Myocyte (in vitro differentiated cells): ENCODE measurements around the gene RADX. TPM values are rescaled to one million over a fixed set of nuclear protein-coding genes. Genes with fewer than 3 reads are reported as not detected.
A peak's percentile ranks its signal among the peaks of the same experiment; 100 is the strongest.
"Not testable (repeated sequence)": the region's sequence is repeated elsewhere in the genome, so short reads cannot be mapped to it uniquely, and the experiment has no call there.

Experiments
- DNase-seq: peaks from one replicate; pipeline ENCODE4 v3.0.0-alpha.2; 2012; ENCODE audit warnings: low read depth
- polyA plus RNA-seq: library from polyadenylated mRNA; unstranded; fragments of >200 nt; gene quantifications from one replicate; pipeline ENCODE4 v1.2.1, GENCODE V29; 2012; ENCODE audit warnings: missing spikeins
- total RNA-seq: library from RNA; depleted of rRNA; stranded (reverse); fragments of >200 nt; gene quantifications from 2 replicates; pipeline ENCODE4 v1.2.3, GENCODE V29; 2014

RADX gene
- 0.75 and 0.83 TPM in 2 replicates for total RNA-seq
- polyA plus RNA-seq = 0.34 TPM

- DNase-seq = peak; percentile 71
These were observed at the start of gene RADX for GRCh38 chrX:106611679-106612392. RADX (plus strand) TSS chrX:106611978; CDS start chrX:106612081, 103 bp downstream.

- DNase-seq = no peak
These were observed 46.8 kb upstream of the RADX start for GRCh38 chrX:106564986-106565385.

DNA sequence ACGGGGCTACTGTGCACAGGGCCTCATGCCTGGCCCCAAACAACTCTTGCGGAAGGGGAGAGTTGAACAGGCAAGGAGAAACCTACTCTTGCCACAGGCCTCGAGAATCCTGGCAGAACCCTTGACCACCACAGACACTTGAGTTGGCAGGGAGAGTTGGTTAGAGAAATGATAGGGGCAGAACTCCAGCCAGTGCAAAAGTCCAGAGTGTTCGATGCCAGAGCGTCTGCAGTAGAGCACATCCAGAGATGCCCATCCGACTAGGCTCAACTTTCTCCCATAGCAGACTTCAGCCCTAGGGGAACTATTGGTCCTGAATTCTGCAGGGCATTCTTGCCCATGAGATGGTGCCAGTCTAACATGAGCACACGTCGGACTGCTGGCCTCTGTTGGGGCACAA is 45.4 kb upstream of the RADX start:
- DNase-seq = no peak

DNA sequence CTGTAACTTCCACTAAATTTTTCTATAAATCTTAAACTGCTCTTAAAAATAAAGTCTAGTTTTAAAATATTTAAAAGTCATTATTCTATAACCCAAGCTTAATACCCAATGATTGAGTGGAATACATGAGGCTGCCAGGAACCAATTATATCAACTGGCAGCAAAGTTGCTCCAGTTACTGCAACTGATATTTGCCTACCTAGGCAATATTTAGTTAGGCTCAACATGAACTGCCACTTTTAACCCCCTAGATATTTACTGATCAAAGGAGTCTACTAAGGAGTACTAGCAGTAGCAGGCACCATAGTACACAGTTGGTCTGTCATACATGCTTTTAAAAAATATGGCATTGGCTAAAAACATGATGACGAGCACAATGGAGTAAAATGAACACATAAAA is 29.9 kb upstream of the RADX start:
- DNase-seq = no peak

GRCh38 chrX:106585478-106585877 is 26.3 kb upstream of the RADX start:
- DNase-seq = no peak

GRCh38 chrX:106588801-106589200 is 23.0 kb upstream of the RADX start:
- no peak for DNase-seq

GRCh38 chrX:106599411-106599810 is 12.4 kb upstream of the RADX start:
- DNase-seq = no peak

- DNase-seq = no peak
These were observed 5.2 kb upstream of the RADX start for GRCh38 chrX:106606571-106606970.

DNA sequence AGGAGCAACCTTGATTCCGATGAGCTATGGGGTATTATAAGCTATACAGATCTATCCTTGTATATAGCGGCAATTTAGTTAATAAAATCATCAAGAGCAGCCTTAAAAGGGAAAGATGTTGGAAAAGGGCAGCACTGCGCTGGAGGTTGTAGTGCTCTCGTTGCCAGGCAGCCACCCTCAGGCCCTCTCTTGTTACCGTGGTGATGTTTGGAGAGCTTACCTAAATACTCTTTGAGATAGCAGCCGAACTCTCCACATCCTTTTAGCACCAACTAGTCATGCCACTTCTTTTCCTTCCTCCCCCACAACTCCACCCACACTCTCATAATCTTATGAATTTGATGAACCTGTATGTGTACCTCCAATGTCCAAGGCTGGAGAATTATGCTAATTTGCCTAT is 3.8 kb upstream of the RADX start:
- no peak for DNase-seq

DNA sequence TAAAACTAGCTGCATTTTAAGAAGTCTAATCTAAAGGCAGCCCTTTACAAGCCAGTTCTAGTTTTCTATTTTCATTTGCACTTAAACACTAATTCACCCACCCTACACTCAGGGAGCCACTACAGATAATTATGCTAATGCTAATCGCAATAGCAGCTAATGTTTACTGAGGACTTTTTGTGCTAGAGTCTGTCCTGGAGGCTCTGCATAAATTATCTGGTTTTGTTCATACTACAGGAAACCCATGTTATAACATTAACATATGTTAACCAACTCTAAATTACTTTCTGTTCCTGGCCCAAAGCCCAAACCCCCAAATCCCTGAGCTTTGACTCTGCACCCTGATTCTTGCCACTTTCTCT is 480 bp upstream of the RADX start:
- no peak for DNase-seq

GRCh38 chrX:106612393-106612763 is 600 bp downstream of the RADX start:
- peak; percentile 0 for DNase-seq

DNA sequence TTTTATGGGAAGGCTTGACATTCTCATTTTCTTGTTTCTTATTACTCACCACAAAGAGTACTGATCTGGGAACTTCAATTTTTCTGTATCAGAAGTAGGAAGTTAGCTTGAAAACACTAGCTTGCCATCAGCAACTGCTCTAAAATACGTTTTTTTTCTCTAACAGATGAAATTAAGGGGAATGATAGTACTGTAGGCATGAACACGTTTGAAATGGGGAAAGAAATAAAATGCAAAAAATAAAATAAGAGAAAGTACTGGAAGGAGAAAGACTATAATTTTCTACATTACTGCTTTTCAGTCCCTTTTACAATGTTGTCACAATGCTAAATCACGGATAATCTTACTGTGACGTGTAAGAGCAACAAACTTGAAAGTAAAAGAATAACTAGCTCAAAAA is 1.5 kb downstream of the RADX start:
- DNase-seq = no peak

DNA sequence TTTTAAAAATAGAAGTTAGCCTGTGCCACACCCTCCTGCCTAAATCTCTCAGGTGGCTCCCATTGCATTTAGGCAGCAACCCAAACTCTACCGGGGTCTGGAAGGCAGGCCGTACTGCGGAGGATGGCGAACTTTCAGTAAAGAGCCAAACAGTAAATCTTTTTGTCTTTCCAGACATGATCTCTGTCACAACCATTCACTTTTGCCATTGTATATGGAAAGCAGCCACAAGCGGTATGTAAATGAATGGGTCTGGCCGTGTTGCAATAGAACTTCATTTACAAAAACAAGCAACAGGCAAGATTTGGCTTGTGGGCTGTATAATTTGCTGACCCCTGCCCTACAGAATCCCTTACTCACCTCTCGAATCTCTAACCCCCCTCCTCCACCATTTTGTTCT is 3.3 kb downstream of the RADX start:
- no peak for DNase-seq

DNA sequence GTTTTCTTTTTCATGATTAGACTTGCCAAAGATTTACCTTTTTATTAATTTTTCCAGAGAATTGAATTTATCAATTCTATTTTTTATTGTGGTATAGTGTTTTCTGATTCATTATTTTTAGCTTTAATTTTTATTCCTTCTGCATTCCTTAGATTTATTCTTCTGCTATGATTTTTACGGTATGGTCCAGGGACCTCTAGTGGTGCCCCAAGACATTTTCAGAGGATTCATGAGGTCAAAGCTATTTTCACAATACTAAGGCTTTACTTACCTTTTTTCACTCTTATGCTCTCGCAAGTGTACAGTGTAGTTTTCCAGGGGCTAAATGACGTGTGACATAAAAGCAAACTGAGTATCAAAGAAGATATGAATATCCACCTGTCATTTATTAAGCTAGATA is 8.0 kb downstream of the RADX start:
- DNase-seq = peak; percentile 3

DNA sequence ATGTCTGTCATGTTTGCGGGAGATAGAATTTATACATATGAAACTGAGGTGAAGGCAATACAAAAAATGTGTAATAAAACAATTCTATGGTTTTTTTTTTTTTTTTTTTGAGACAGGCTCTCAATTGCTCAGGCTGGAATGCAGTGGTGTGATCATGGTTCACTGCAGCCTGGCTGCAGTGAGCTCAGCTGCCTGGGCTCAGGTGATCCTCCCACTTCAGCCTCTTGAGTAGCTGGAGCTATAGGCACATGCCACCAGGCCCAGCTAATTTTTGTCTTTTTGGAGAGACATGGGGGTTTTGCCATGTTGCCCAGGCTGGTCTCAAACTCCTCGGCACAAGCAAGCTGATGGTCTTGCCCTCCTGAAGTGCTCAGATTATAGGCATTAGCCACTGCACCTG is 10.1 kb downstream of the RADX start:
- DNase-seq = no peak

DNA sequence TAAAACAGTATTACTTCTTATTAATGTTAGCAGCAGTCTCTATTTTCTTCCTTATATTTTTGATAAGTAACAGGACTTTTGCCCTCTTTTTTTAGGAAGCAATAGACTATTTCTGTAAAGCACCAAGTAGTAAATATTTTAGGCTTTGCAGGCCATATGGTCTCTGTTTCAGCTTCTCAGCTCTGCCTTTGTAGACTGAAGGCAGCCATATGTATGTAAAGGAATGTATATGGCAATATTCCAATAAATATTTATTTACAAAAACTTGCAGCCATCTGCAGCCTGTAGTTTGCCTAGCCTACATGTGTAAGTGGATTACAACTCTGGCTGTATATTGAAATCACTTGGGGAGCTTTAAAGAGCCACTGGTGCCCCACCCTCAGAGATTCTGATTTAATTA is 15.0 kb downstream of the RADX start:
- no peak for DNase-seq

DNA sequence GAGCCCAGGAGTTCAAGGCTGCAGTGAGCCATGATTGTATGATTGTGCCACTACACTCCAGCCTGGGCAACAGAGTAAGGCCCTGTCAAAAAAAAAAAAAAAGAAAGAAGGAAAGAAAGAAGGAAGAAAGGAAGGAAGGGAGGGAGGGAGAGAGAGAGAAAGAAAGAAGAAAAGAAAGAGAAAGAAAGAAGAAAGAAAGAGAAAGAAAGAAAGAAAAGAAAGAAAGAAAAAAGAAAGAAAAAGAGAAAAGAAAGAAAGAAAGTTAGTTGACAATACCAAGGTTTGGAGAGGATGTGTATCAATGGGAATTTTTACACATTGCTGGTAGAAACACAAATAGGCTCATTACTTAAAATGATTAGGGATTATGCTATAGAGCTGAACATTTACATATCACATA is 19.8 kb downstream of the RADX start:
- DNase-seq = no peak

DNA sequence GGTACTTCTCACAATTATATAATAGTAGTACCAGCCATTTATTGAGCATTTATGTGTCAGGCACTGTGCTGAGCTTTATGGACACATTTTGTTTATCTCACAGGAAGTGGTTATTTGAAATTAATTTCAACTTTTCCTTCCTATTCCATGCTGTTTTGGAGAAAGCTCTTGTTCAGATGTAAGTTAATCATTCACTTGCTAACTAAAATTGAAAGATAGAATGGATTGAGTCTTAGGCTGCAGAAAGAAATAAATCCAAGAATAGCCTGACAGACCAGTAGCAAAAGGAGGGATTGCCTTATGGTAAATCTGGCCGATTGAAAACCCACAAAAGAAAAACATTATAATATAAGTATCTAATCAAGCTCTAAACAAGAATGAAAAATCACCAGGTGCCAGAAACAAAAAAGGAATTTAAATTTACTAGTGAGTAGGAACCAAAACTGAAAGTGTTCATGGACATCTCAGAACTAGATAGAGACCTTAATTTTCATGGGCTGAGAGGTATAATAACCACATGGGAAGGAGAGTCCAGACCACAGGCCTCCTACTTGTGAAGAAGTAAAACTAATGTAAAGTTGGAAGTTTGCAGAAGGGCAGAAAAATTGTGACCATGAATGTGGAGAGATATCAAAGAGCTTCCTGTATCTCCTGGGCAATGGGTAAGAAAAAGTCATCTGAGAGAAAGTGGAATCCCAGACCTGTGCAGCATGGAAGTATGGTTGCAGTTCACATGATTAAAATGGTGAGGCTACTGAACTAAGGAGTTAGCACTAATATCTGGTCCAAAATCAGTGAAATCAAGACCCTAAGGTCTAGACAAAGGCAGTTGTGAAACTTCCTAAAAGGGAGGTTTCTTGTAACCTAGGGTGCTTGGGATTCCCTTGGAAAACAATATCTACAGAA is 38.0 kb downstream of the RADX start:
- no peak for DNase-seq

DNA sequence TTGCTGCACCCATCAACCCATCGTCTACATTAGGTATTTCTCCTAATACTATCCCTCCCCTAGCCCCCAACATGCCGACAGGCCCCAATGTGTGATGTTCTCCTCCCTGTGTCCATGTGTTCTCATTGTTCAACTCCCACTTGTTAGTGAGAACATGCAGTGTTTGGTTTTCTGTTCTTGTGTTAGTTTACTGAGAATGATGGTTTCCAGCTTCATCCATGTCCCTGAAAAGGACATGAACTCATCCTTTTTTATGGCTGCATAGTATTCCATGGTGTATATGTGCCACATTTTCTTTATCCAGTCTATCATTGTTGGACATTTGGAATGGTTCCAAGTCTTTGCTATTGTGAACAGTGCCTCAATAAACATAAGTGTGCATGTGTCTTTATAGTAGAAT is 41.8 kb downstream of the RADX start:
- DNase-seq = not testable (repeated sequence)

DNA sequence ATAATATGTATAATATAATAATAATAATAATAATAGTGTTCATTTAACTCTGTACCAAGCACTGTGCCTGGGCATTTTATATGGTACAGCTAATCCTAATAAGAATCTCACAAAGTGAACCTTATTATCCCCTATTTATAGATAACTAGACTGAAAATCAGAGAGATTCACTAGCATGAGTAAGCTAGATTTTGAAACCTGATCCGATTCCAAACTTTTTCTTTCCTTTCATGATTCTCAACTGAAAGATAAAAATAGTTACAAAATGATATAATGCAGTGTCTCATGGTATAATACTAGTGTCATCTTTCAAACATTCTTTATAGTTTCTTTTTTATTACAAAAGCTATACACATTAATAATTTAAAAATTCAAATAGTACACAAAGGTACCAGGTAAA is 58.9 kb downstream of the RADX start:
- peak; percentile 18 for DNase-seq

DNA sequence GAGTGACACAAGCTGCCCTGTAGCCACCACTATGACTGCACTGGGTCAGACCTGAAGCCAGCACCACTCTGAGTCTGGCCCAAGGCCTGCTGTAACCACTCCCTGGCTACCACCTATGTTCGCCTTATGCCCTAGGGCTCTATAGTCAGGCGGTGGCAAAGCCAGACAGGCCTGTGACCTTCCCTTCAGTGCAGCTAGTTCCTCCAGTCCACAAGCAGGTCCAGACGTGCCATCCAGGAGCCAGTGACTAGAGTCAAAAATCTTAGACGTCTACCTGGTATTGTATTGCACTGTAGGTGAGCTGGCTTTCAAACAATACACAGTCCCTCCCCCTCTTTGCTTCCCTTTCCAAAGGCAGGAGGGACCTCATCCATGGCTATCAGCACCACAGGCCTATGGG is 60.7 kb downstream of the RADX start:
- DNase-seq = no peak

- DNase-seq = no peak
These were observed 68.9 kb downstream of the RADX start for GRCh38 chrX:106680716-106681115.

- DNase-seq = no peak
These were observed 72.4 kb downstream of the RADX start for GRCh38 chrX:106684207-106684606.
